ENCODE measurements around the gene PAPOLG.
"Not testable (repeated sequence)": the region's sequence is repeated elsewhere in the genome, so short reads cannot be mapped to it uniquely, and the experiment has no call there.

DNA sequence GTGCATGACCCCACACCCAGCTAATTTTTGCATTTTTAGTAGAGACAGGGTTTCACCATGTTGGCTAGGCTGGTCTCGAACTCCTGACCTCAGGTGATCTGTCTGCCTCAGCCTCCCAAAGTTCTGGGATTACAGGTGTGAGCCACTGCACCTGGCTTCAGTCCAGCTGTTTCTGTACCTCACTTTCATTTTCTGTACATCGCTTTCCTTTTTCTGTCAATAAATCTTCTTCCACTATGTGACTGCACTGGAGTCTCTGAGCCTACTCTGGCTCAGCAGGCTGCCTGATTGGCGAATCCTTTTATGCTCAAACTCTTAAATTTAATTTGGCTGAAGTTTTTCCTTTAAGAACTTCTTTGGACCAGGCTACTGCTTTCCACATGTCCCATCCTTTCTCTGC is 70.8 kb downstream of the PAPOLG start:
- TF ChIP-seq POLR2A, CTCF (IDR thresholded peaks at IDR 0.05): not testable (repeated sequence)
